ENCODE measurements around the gene PCSK6.

PCSK6 gene

DNA sequence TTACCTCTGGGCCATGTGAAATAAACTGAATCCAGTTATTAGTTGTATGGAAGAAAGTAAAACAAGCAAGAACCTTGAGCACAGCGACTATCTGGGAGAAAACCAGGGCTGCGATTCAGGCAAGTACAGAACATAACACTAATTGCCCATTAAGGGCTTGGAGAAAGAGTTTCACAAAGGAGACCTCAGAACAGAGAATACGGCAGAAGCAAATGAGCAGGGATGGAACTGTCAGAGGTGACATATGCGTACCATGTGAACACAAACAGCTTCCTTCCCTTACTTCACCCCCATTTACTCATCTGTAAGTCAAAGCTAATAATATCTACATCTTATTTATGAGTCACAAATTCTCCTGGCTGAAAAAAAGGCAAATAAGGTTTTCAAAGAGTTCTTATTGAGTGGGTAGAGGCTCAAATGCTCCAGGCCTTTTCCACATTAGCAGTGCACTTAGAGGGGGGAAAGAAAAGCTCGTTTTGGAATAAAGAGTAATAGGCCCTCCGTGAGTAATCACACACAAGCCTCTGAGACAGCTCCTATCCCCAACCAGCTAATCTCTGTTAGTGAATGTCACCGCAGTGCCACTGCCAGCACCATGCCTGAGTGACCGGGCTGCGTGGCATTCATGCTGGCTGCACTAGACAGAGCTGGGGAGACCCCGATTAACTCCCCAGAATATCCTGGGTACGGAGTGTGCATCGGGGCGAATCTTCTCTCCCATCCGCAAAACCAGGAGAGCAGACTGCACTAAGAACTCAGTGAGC lies 2.6 kb downstream of the PCSK6 start:
- TF ChIP-seq, protein P1, sequence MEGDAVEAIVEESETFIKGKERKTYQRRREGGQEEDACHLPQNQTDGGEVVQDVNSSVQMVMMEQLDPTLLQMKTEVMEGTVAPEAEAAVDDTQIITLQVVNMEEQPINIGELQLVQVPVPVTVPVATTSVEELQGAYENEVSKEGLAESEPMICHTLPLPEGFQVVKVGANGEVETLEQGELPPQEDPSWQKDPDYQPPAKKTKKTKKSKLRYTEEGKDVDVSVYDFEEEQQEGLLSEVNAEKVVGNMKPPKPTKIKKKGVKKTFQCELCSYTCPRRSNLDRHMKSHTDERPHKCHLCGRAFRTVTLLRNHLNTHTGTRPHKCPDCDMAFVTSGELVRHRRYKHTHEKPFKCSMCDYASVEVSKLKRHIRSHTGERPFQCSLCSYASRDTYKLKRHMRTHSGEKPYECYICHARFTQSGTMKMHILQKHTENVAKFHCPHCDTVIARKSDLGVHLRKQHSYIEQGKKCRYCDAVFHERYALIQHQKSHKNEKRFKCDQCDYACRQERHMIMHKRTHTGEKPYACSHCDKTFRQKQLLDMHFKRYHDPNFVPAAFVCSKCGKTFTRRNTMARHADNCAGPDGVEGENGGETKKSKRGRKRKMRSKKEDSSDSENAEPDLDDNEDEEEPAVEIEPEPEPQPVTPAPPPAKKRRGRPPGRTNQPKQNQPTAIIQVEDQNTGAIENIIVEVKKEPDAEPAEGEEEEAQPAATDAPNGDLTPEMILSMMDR (IDR thresholded peaks at IDR 0.05; ENCODE audit: extremely low read depth, insufficient read depth, missing control alignments), result no peak
- DNase-seq (ENCODE audit: low spot score), result no peak
- in situ Hi-C loops (cut with MboI; ENCODE audit: low pct_unique_long_range_greater_than_20kb, low sequenced_read_pairs, unreplicated experiment), result no loop called here

GRCh38 chr15:101483462-101483861 lies 6.0 kb downstream of the PCSK6 start:
- DNase-seq (ENCODE audit: low spot score), result no peak
- TF ChIP-seq, protein P1 (IDR thresholded peaks at IDR 0.05; ENCODE audit: extremely low read depth, insufficient read depth, missing control alignments), result no peak
- in situ Hi-C loops (cut with MboI; ENCODE audit: low pct_unique_long_range_greater_than_20kb, low sequenced_read_pairs, unreplicated experiment), result no loop called here

DNA sequence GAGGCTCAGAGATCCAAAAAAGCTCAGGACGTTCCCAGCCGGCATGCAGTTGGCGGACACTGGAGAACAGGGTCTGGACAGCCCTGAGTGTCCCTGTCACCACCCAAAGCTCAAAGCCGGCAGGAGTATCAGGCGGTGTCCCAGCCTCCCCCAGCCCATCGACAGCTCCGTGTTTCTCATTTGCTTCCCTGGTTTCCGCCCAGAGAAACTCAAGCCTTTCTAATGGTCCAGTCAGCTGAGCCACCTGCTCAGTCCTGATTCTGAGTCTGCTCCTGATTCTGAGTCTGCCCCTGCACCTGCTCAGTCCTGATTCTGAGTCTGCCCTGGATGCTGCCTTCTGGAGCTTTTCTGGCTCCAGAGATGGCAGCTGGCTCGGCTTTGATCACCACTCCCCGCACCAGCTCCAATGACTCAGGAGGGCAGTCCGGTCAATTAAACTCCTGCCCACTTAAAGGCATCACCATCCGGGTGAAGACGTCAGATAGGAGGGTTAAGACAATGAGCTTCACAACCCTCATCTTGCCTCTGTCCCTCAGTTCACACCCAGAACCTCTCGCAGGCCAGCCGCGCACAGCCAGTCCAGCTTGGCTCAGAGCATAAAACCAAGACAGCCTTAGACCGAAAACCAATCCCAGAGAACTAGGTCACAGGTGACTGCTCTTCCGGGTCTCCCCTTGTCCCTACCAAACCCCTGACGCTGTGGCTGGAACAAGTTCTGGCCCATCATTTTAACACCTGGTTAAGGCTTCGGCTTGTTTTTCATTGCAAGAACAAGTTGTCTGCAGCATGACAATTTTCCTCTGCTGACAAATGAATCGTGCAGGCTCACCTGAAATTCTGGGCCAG lies 6.8 kb downstream of the PCSK6 start:
- in situ Hi-C loops (cut with MboI; ENCODE audit: low pct_unique_long_range_greater_than_20kb, low sequenced_read_pairs, unreplicated experiment), result no loop called here
- DNase-seq (ENCODE audit: low spot score), result no peak
- TF ChIP-seq, protein P1 (IDR thresholded peaks at IDR 0.05; ENCODE audit: extremely low read depth, insufficient read depth, missing control alignments), result no peak

- TF ChIP-seq, protein P1 (IDR thresholded peaks at IDR 0.05; ENCODE audit: extremely low read depth, insufficient read depth, missing control alignments), result no peak
- no peak for DNase-seq (ENCODE audit: low spot score)
- in situ Hi-C loops (cut with MboI; ENCODE audit: low pct_unique_long_range_greater_than_20kb, low sequenced_read_pairs, unreplicated experiment), result no loop called here
These were observed 7.5 kb downstream of the PCSK6 start for GRCh38 chr15:101481917-101482525.

GRCh38 chr15:101481381-101481705 lies 8.2 kb downstream of the PCSK6 start:
- TF ChIP-seq, protein P1 (IDR thresholded peaks at IDR 0.05; ENCODE audit: extremely low read depth, insufficient read depth, missing control alignments), result no peak
- in situ Hi-C loops (cut with MboI; ENCODE audit: low pct_unique_long_range_greater_than_20kb, low sequenced_read_pairs, unreplicated experiment), result no loop called here
- no peak for DNase-seq (ENCODE audit: low spot score)

DNA sequence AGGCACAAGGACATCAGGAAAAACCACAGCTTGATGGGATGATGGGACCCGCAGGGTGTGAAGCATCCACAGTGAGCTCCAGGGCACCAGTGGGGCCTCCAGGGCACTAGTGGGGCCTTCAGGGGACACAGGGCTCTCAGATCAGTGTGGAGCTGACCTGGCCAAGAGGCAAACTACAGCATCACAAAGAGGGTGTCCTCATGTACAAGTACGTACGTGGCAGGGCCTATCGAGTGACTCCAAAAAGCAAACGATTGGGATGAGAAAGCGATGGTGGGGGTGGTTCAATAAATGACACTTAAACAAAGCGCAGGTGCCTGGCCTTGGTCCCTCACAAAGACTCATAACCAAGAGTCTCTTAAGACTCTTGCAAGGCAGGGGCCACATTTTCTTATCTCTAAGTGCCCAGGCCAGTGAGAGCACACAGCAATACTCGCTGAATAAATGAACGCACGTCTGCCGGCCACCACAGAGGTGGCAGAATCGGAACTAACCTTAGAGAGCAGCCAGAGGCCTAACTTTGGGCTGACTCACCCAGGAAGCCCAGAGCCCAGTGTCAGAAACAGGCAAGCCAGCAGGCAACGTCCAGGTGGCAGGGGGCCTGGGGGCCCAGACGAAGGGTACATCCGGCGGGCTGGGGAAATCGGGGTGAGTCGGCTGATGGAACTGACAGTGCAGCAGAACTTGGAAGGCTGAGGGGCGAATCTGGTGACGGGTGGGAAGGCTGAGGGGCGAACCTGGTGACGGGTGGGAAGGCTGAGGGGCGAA lies 8.7 kb downstream of the PCSK6 start:
- DNase-seq (ENCODE audit: low spot score), result no peak
- in situ Hi-C loops (cut with MboI; ENCODE audit: low pct_unique_long_range_greater_than_20kb, low sequenced_read_pairs, unreplicated experiment), result no loop called here
- TF ChIP-seq, protein P1 (IDR thresholded peaks at IDR 0.05; ENCODE audit: extremely low read depth, insufficient read depth, missing control alignments), result no peak

Data from GM13977 (cell line).